GM23338 (cell line): ENCODE measurements around the gene TENT5C. TPM values are rescaled to one million over a fixed set of nuclear protein-coding genes. Genes with fewer than 3 reads are reported as not detected.

Experiments used
- ATAC-seq: fragments of 200-7000 bp; cut with Tn5 transposase; 3 replicates; pipeline ENCODE4 v1.9.1; 2020
- DNase-seq: peaks from one replicate; pipeline ENCODE4 v3.0.0-alpha.2; 2015; ENCODE audit warnings: low spot score
- H2AFZ ChIP-seq: fragments of 200-600 bp; sonication (generic); 2 replicates; pipeline ENCODE4 v1.8.0; 2016; ENCODE audit warnings: antibody characterized with exemption, mild to moderate bottlenecking, moderate library complexity
- H3F3A ChIP-seq: fragments of 200-600 bp; sonication (generic); replicated peaks from 2 replicates; pipeline ENCODE4 v1.8.0; 2017; ENCODE audit warnings: antibody characterized with exemption, mixed run types, low read depth
- H3K27ac ChIP-seq: fragments of 200-600 bp; sonication (generic); 2 replicates; pipeline ENCODE4 v1.6.1; 2016; ENCODE audit warnings: low read depth
- H3K27me3 ChIP-seq: fragments of 200-600 bp; sonication (generic); 2 replicates; pipeline ENCODE4 v1.8.0; 2016; ENCODE audit warnings: mild to moderate bottlenecking, mixed run types, moderate library complexity; ENCODE audit not compliant: insufficient read depth
- H3K36me3 ChIP-seq: fragments of 200-600 bp; sonication (generic); 2 replicates; pipeline ENCODE4 v1.8.0; 2016; ENCODE audit warnings: mild to moderate bottlenecking; ENCODE audit not compliant: insufficient read depth
- H3K4me1 ChIP-seq: fragments of 200-600 bp; sonication (generic); 2 replicates; pipeline ENCODE4 v1.8.0; 2016; ENCODE audit warnings: mild to moderate bottlenecking, moderate library complexity; ENCODE audit not compliant: insufficient read depth
- H3K4me2 ChIP-seq: fragments of 200-600 bp; sonication (generic); 2 replicates; pipeline ENCODE4 v1.7.1; 2017; ENCODE audit warnings: mixed run types
- H3K4me3 ChIP-seq: fragments of 200-600 bp; sonication (generic); 2 replicates; pipeline ENCODE4 v1.6.1; 2016; ENCODE audit warnings: mixed run types
- H3K79me2 ChIP-seq: fragments of 200-600 bp; sonication (generic); replicated peaks from 2 replicates; pipeline ENCODE4 v1.8.0; 2017; ENCODE audit warnings: mild to moderate bottlenecking; ENCODE audit not compliant: insufficient read depth
- H3K9me2 ChIP-seq: fragments of 200-600 bp; sonication (generic); 2 replicates; pipeline ENCODE4 v1.8.0; 2017; ENCODE audit not compliant: insufficient read depth
- H4K20me1 ChIP-seq: fragments of 200-600 bp; sonication (generic); replicated peaks from 2 replicates; pipeline ENCODE4 v1.8.0; 2017; ENCODE audit warnings: mild to moderate bottlenecking; ENCODE audit not compliant: insufficient read depth
- H3K27ac Mint-ChIP-seq: 2 replicates; pipeline ENCODE4 v1.8.0; 2020; ENCODE audit warnings: inconsistent platforms, mild to moderate bottlenecking, moderate library complexity, mixed read lengths
- H3K27me3 Mint-ChIP-seq: 3 replicates; pipeline ENCODE4 v1.8.0; 2022; ENCODE audit warnings: low read depth, mild to moderate bottlenecking, moderate library complexity, mixed read lengths, inconsistent platforms; ENCODE audit not compliant: insufficient read depth, poor library complexity
- H3K36me3 Mint-ChIP-seq: 3 replicates; pipeline ENCODE4 v1.8.0; 2021; ENCODE audit warnings: low read depth, mild to moderate bottlenecking, inconsistent platforms, moderate library complexity, mixed read lengths
- H3K4me1 Mint-ChIP-seq: 3 replicates; pipeline ENCODE4 v1.8.0; 2020; ENCODE audit warnings: mild to moderate bottlenecking, inconsistent platforms, mixed read lengths
- H3K4me3 Mint-ChIP-seq: 3 replicates; pipeline ENCODE4 v1.8.0; 2021; ENCODE audit warnings: moderate library complexity, mild to moderate bottlenecking, inconsistent platforms, mixed read lengths
- H3K9me3 Mint-ChIP-seq: 3 replicates; pipeline ENCODE4 v1.8.0; 2020; ENCODE audit warnings: moderate library complexity, mild to moderate bottlenecking, inconsistent platforms, mixed read lengths
- CREB1 ChIP-seq: fragments of 250-450 bp; sonication (Bioruptor Pico); IDR thresholded peaks from 2 replicates; pipeline ENCODE4 v1.5.0; 2020; ENCODE audit warnings: low read depth, mild to moderate bottlenecking, moderate library complexity
- EZH2 ChIP-seq: fragments of 200-600 bp; sonication (generic); IDR thresholded peaks from one replicate; pipeline ENCODE4 v1.8.0; 2017; ENCODE audit warnings: antibody characterized with exemption, mild to moderate bottlenecking, low read depth; ENCODE audit not compliant: unreplicated experiment
- JUNB ChIP-seq: IDR thresholded peaks from one replicate; pipeline ENCODE4 v1.6.1; 2016; ENCODE audit warnings: antibody characterized with exemption; ENCODE audit not compliant: unreplicated experiment
- POLR2AphosphoS5 ChIP-seq: IDR thresholded peaks from 2 replicates; pipeline ENCODE4 v1.6.1; 2016; ENCODE audit warnings: antibody characterized with exemption, low read depth
- polyA plus RNA-seq: library from polyadenylated mRNA; unstranded; fragments of >200 nt; fragmentation: Nextera tagmentation; extraction: Ambion mirVana; gene quantifications from 2 replicates; pipeline ENCODE4 v1.2.1, GENCODE V29; 2016
- total RNA-seq: library from RNA; depleted of rRNA; stranded (reverse); fragments of >200 nt; shearing (Covaris generic); gene quantifications from 2 replicates; pipeline ENCODE4 v1.2.3, GENCODE V29; 2014
- TF ChIP-seq, protein P1 (sequence below): IDR thresholded peaks from one replicate; pipeline ENCODE4 v1.6.1; 2018; ENCODE audit warnings: antibody characterized with exemption; ENCODE audit not compliant: unreplicated experiment
- TF ChIP-seq, protein P2 (sequence below): fragments of 250-450 bp; sonication (Bioruptor Pico); IDR thresholded peaks from 2 replicates; pipeline ENCODE4 v1.5.0; 2020; ENCODE audit warnings: mild to moderate bottlenecking, moderate library complexity
- TF ChIP-seq, protein P3 (sequence below): IDR thresholded peaks from 2 replicates; pipeline ENCODE4 v1.6.1; 2016; ENCODE audit warnings: antibody characterized with exemption

Gene TENT5C
- total and polyA plus RNA-seq, 2 experiments from 2014 or later, result 0.23 to 0.80 TPM

DNA sequence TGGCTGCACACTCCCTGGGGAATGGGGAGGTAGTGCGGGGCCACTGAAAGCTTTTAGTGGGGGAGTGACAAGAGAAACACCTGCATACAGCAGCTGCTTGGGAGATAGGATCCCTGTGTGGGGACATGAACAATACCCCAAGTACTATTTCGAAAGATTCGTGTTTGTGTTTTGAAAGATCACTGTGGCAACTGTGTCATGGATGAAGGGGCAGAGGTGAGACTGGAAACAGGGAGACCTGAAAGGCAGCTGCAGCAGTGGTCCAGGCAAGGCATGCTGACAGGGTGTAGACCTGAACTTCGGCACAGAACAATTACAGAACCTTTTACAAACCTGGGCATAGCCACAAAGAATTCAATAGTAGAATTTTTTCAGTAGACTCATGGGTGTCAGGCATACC lies 32.9 kb downstream of the TENT5C start:
- Histone ChIP-seq H3K27me3 (no peaks in the 10 kb centered on the region), H3K4me3 (no peak overlapping the region), H3F3A (no peaks in the 10 kb centered on the region), H3K79me2 (no peaks in the 10 kb centered on the region), H2AFZ (no peak overlapping the region), H4K20me1 (no peaks in the 10 kb centered on the region), H3K4me1 (no peaks in the 10 kb centered on the region), H3K9me2 (no peaks in the 10 kb centered on the region), H3K4me2 (no peak overlapping the region), H3K27ac (no peak overlapping the region), H3K36me3 (no peaks in the 10 kb centered on the region)
- Mint-ChIP-seq H3K4me3 (no peak overlapping the region), H3K27me3 (no peaks in the 10 kb centered on the region), H3K9me3 (no peaks in the 10 kb centered on the region), H3K27ac (no peak overlapping the region), H3K36me3 (no peaks in the 10 kb centered on the region), H3K4me1 (no peaks in the 10 kb centered on the region)
- no peak for DNase-seq
- no peak for TF ChIP-seq CREB1 (CRISPR knock-in tag)
- TF ChIP-seq JUNB, result no peak
- TF ChIP-seq, protein P1, sequence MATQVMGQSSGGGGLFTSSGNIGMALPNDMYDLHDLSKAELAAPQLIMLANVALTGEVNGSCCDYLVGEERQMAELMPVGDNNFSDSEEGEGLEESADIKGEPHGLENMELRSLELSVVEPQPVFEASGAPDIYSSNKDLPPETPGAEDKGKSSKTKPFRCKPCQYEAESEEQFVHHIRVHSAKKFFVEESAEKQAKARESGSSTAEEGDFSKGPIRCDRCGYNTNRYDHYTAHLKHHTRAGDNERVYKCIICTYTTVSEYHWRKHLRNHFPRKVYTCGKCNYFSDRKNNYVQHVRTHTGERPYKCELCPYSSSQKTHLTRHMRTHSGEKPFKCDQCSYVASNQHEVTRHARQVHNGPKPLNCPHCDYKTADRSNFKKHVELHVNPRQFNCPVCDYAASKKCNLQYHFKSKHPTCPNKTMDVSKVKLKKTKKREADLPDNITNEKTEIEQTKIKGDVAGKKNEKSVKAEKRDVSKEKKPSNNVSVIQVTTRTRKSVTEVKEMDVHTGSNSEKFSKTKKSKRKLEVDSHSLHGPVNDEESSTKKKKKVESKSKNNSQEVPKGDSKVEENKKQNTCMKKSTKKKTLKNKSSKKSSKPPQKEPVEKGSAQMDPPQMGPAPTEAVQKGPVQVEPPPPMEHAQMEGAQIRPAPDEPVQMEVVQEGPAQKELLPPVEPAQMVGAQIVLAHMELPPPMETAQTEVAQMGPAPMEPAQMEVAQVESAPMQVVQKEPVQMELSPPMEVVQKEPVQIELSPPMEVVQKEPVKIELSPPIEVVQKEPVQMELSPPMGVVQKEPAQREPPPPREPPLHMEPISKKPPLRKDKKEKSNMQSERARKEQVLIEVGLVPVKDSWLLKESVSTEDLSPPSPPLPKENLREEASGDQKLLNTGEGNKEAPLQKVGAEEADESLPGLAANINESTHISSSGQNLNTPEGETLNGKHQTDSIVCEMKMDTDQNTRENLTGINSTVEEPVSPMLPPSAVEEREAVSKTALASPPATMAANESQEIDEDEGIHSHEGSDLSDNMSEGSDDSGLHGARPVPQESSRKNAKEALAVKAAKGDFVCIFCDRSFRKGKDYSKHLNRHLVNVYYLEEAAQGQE, result no peak
- TF ChIP-seq POLR2AphosphoS5, result no peak
- no peak for ATAC-seq

DNA sequence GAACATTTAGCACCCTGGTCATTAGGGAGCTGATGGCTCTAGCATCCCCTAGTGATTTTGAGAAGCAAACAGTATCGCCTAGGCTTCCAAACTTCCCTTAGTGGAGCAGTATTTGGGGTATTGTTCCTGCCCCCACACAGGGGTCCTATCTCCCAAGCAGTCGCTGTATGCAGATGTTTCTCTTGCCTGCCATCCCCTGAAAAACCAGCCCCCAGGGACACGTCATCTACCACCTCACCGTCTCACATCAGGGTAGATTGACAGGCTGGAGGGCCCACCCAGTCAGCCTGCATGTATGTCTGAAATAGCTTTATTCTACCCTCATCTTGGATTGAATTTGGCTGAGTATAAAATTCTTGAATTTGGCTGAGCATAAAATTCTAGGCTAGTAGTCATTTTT lies 33.9 kb downstream of the TENT5C start:
- Mint-ChIP-seq H3K36me3 (no peaks in the 10 kb centered on the region), H3K4me3 (no peak overlapping the region), H3K27me3 (no peaks in the 10 kb centered on the region), H3K9me3 (no peaks in the 10 kb centered on the region), H3K4me1 (peaks cover 3% of the 10 kb centered on the region; the same call in 1 of the 3 replicates), H3K27ac (no peak overlapping the region)
- TF ChIP-seq, protein P2, sequence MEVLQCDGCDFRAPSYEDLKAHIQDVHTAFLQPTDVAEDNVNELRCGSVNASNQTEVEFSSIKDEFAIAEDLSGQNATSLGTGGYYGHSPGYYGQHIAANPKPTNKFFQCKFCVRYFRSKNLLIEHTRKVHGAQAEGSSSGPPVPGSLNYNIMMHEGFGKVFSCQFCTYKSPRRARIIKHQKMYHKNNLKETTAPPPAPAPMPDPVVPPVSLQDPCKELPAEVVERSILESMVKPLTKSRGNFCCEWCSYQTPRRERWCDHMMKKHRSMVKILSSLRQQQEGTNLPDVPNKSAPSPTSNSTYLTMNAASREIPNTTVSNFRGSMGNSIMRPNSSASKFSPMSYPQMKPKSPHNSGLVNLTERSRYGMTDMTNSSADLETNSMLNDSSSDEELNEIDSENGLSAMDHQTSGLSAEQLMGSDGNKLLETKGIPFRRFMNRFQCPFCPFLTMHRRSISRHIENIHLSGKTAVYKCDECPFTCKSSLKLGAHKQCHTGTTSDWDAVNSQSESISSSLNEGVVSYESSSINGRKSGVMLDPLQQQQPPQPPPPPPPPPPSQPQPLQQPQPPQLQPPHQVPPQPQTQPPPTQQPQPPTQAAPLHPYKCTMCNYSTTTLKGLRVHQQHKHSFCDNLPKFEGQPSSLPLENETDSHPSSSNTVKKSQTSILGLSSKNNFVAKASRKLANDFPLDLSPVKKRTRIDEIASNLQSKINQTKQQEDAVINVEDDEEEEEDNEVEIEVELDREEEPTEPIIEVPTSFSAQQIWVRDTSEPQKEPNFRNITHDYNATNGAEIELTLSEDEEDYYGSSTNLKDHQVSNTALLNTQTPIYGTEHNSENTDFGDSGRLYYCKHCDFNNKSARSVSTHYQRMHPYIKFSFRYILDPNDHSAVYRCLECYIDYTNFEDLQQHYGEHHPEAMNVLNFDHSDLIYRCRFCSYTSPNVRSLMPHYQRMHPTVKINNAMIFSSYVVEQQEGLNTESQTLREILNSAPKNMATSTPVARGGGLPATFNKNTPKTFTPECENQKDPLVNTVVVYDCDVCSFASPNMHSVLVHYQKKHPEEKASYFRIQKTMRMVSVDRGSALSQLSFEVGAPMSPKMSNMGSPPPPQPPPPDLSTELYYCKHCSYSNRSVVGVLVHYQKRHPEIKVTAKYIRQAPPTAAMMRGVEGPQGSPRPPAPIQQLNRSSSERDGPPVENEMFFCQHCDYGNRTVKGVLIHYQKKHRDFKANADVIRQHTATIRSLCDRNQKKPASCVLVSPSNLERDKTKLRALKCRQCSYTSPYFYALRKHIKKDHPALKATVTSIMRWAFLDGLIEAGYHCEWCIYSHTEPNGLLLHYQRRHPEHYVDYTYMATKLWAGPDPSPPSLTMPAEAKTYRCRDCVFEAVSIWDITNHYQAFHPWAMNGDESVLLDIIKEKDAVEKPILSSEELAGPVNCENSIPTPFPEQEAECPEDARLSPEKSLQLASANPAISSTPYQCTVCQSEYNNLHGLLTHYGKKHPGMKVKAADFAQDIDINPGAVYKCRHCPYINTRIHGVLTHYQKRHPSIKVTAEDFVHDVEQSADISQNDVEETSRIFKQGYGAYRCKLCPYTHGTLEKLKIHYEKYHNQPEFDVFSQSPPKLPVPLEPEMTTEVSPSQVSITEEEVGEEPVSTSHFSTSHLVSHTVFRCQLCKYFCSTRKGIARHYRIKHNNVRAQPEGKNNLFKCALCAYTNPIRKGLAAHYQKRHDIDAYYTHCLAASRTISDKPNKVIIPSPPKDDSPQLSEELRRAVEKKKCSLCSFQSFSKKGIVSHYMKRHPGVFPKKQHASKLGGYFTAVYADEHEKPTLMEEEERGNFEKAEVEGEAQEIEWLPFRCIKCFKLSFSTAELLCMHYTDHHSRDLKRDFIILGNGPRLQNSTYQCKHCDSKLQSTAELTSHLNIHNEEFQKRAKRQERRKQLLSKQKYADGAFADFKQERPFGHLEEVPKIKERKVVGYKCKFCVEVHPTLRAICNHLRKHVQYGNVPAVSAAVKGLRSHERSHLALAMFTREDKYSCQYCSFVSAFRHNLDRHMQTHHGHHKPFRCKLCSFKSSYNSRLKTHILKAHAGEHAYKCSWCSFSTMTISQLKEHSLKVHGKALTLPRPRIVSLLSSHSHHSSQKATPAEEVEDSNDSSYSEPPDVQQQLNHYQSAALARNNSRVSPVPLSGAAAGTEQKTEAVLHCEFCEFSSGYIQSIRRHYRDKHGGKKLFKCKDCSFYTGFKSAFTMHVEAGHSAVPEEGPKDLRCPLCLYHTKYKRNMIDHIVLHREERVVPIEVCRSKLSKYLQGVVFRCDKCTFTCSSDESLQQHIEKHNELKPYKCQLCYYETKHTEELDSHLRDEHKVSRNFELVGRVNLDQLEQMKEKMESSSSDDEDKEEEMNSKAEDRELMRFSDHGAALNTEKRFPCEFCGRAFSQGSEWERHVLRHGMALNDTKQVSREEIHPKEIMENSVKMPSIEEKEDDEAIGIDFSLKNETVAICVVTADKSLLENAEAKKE (CRISPR knock-in tag), result no peak
- TF ChIP-seq, protein P3, sequence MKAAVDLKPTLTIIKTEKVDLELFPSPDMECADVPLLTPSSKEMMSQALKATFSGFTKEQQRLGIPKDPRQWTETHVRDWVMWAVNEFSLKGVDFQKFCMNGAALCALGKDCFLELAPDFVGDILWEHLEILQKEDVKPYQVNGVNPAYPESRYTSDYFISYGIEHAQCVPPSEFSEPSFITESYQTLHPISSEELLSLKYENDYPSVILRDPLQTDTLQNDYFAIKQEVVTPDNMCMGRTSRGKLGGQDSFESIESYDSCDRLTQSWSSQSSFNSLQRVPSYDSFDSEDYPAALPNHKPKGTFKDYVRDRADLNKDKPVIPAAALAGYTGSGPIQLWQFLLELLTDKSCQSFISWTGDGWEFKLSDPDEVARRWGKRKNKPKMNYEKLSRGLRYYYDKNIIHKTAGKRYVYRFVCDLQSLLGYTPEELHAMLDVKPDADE, result no peak
- no peak for TF ChIP-seq JUNB
- TF ChIP-seq EZH2, result no peak
- ATAC-seq (no peak), DNase-seq (no peak)
- Histone ChIP-seq H3K27me3 (no peaks in the 10 kb centered on the region), H3K36me3 (no peaks in the 10 kb centered on the region), H3K4me2 (no peak overlapping the region), H2AFZ (no peak overlapping the region), H3K4me3 (no peak overlapping the region), H3K27ac (no peak overlapping the region), H3K79me2 (no peaks in the 10 kb centered on the region), H3F3A (no peaks in the 10 kb centered on the region), H3K9me2 (peaks cover 1% of the 10 kb centered on the region), H3K4me1 (no peaks in the 10 kb centered on the region), H4K20me1 (no peaks in the 10 kb centered on the region)
